ENCODE measurements around the gene GNMT.

DNA sequence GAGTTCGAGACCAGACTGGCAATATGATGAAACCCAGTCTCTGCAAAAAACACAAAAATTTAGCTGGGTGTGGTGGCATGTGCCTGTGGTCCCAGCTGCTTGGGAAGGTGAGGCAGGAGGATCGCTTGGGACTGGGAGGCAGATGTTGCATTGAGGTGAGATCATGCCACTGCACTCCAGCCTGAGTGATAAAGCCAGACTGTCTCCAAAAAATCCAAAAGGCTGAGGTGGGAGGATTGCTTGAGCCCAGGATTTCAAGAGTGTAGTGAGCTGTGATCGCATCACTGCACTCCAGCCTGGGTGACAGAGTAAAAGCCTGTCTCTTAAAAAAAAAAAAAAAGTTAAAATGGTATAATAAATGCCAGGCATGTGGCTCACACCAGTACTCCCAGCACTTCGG lies 46.0 kb upstream of the GNMT start:
- TF ChIP-seq, protein P1, sequence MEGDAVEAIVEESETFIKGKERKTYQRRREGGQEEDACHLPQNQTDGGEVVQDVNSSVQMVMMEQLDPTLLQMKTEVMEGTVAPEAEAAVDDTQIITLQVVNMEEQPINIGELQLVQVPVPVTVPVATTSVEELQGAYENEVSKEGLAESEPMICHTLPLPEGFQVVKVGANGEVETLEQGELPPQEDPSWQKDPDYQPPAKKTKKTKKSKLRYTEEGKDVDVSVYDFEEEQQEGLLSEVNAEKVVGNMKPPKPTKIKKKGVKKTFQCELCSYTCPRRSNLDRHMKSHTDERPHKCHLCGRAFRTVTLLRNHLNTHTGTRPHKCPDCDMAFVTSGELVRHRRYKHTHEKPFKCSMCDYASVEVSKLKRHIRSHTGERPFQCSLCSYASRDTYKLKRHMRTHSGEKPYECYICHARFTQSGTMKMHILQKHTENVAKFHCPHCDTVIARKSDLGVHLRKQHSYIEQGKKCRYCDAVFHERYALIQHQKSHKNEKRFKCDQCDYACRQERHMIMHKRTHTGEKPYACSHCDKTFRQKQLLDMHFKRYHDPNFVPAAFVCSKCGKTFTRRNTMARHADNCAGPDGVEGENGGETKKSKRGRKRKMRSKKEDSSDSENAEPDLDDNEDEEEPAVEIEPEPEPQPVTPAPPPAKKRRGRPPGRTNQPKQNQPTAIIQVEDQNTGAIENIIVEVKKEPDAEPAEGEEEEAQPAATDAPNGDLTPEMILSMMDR (conservative IDR thresholded peaks at IDR 0.05; ENCODE audit: low read length), result no peak
- no peak for TF ChIP-seq EZH2phosphoT487 (IDR thresholded peaks at IDR 0.05; ENCODE audit: borderline replicate concordance)
